ENCODE measurements around the gene PCDH9.
A peak's percentile ranks its signal among the peaks of the same experiment; 100 is the strongest.
"Not testable (repeated sequence)": the region's sequence is repeated elsewhere in the genome, so short reads cannot be mapped to it uniquely, and the experiment has no call there.

Gene PCDH9

GRCh38 chr13:66830940-66831716 lies 399.0 kb downstream of the PCDH9 start:
- no peak for DNase-seq

GRCh38 chr13:66829803-66830202 lies 400.3 kb downstream of the PCDH9 start:
- DNase-seq, result no peak

GRCh38 chr13:66826398-66826797 lies 403.7 kb downstream of the PCDH9 start:
- DNase-seq, result no peak

- peak; percentile 3 for DNase-seq
Measured at GRCh38 chr13:66821551-66821950, 408.6 kb downstream of the PCDH9 start.

GRCh38 chr13:66811455-66811854 lies 418.7 kb downstream of the PCDH9 start:
- DNase-seq, result no peak

- DNase-seq, result no peak
Measured at GRCh38 chr13:66809485-66809884, 420.7 kb downstream of the PCDH9 start.

GRCh38 chr13:66807251-66807650 lies 422.9 kb downstream of the PCDH9 start:
- DNase-seq, result no peak

- peak; percentile 31 for DNase-seq
Measured at GRCh38 chr13:66805657-66806056, 424.5 kb downstream of the PCDH9 start.

GRCh38 chr13:66803808-66804456 lies 426.2 kb downstream of the PCDH9 start:
- DNase-seq, result no peak

- DNase-seq, result no peak
Measured at GRCh38 chr13:66803013-66803807, 426.9 kb downstream of the PCDH9 start.

GRCh38 chr13:66795636-66796035 lies 434.5 kb downstream of the PCDH9 start:
- no peak for DNase-seq

- no peak for DNase-seq
Measured at GRCh38 chr13:66794340-66795031, 435.6 kb downstream of the PCDH9 start.

- DNase-seq, result no peak
Measured at GRCh38 chr13:66790861-66791260, 439.3 kb downstream of the PCDH9 start.

GRCh38 chr13:66781241-66781640 lies 448.9 kb downstream of the PCDH9 start:
- no peak for DNase-seq

GRCh38 chr13:66780814-66781213 lies 449.3 kb downstream of the PCDH9 start:
- peak; percentile 44 for DNase-seq

GRCh38 chr13:66778461-66778860 lies 451.7 kb downstream of the PCDH9 start:
- DNase-seq, result no peak

- DNase-seq, result no peak
Measured at GRCh38 chr13:66775196-66775595, 454.9 kb downstream of the PCDH9 start.

GRCh38 chr13:66774046-66774445 lies 456.1 kb downstream of the PCDH9 start:
- DNase-seq, result no peak

GRCh38 chr13:66765559-66765958 lies 464.6 kb downstream of the PCDH9 start:
- DNase-seq, result no peak

GRCh38 chr13:66760678-66761077 lies 469.5 kb downstream of the PCDH9 start:
- not testable (repeated sequence) for DNase-seq

- no peak for DNase-seq
Measured at GRCh38 chr13:66759919-66760318, 470.2 kb downstream of the PCDH9 start.

GRCh38 chr13:66751691-66752090 lies 478.4 kb downstream of the PCDH9 start:
- no peak for DNase-seq

- DNase-seq, result no peak
Measured at GRCh38 chr13:66748712-66749111, 481.4 kb downstream of the PCDH9 start.
